ENCODE results near the gene SIK3.

SIK3 gene

DNA sequence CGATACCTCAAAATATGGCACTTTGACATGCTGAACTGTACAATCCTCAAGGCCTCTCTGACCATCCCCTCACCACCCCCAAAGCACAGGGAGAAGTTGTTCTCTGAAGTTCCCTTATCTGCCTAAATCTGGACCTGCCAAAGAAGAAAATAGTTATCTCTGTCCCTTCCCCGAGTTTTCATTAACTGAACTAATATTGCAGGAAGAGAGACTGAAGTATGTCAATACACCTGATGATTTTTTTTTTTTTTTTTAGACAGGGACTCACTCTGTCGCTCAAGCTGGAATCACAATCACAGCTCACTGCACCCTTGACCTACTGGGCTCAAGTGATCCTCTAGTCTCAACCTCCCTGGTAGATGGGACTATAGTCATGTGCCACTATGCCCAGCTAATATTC is 75.0 kb downstream of the SIK3 start:
- Mint-ChIP-seq H3K9me3 (no peaks in the 10 kb centered on the region), H3K27me3 (no peaks in the 10 kb centered on the region), H3K36me3 (no peaks in the 10 kb centered on the region), H3K4me3 (no peak overlapping the region), H3K4me1 (peaks cover 81% of the 10 kb centered on the region), H3K27ac (peak overlapping the region; percentile 91)
- ATAC-seq, result no peak

DNA sequence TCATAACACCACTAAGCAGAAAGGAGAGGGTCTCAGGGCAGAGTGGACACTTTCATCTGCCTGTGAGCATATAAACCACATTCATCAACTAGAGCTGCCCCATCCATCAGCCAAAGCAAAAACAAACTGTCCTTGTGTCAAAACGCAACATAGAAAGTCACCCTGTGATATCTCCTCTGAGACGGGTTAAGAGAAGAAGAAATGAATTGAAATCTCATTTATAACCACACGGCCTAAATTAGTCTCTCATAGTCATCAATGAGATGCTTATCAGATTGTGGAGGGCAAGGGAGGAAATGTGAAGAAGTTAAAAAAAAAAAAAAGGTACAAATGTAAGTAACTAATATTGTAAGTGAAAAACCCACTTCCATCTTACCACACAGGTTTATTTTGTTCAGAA is 75.7 kb downstream of the SIK3 start:
- Mint-ChIP-seq H3K4me1 (peaks cover 78% of the 10 kb centered on the region), H3K36me3 (no peaks in the 10 kb centered on the region), H3K27ac (peak overlapping the region; percentile 91), H3K27me3 (no peaks in the 10 kb centered on the region), H3K9me3 (no peaks in the 10 kb centered on the region), H3K4me3 (no peak overlapping the region)
- no peak for ATAC-seq

DNA sequence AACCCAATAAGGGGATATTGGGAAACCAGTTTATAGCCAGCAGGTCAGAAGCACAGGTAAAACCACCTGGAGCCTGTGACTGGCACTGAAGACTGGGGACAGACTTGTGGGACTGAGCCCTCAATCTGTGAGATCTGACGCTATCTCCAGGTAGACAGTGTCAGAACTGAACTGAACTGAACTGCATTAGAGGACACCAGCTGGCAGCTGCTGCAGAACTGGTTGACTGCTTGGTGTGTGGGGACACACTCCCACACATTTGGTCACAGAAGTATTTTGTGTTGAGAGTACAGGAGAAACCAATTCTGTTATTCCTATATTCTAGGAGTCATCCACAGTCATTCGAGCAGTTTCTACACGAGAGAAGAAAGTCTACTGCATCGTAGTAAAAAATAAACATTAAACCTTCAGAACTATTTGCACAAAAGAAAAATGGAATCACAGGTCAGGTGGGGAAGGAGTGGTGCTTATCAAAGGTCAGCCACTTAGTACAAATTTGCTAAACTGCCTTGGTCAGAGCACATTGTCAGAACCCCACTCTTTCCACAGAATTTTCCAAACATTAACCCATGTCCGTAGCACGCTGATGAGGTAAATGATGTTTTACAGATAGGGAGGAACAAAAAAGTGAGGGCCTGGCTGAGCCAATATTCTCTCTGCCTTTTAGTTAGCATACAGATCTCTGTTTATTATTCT is 77.2 kb downstream of the SIK3 start:
- Mint-ChIP-seq H3K27ac (peak overlapping the region; percentile 91), H3K9me3 (no peaks in the 10 kb centered on the region), H3K36me3 (no peaks in the 10 kb centered on the region), H3K4me3 (peak overlapping the region; percentile 51), H3K27me3 (no peaks in the 10 kb centered on the region), H3K4me1 (peaks cover 66% of the 10 kb centered on the region)
- peak; percentile 80 for ATAC-seq

DNA sequence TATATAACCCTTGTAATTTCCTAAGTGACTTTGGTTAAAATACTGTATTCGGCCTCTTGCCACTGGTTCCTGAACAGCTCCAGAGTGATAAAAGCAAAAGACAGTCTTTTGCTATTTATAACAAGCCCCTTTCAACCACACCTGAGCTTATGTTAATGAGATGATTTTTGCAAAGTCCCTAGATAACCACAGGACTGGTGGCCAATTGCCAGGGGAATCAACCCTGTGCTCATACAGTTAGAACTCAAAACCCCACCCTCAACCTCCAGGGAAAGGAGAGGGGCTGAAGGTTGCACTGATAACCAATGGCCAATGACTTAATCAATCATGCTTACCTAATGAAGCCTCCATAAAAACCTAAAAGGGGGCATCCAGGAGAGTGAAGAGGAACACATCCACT is 77.9 kb downstream of the SIK3 start:
- Mint-ChIP-seq H3K4me1 (peaks cover 63% of the 10 kb centered on the region), H3K4me3 (peak overlapping the region; percentile 51), H3K9me3 (no peaks in the 10 kb centered on the region), H3K36me3 (no peaks in the 10 kb centered on the region), H3K27ac (peak overlapping the region; percentile 91), H3K27me3 (no peaks in the 10 kb centered on the region)
- ATAC-seq, result peak; percentile 93

DNA sequence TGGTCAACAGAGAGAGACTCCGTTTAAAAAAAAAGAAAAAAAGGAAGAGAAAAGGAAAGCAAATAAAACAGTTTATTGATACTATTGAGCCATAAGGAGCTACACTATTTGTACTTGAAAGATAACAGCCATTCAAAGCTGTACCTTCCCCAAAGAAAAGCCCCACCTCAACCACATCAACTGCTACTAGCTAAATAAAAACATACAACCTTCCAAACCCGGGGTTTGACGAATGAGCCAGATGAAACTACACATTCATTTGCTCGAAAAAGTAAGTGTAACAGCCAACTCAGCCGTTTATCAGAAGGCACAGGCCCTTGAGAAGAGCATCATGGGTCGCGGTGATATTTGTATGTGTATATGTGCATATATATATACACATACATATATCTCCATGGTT is 78.4 kb downstream of the SIK3 start:
- no peaks in the 10 kb centered on the region for H3K27me3 Mint-ChIP-seq
- H3K9me3 Mint-ChIP-seq, result no peaks in the 10 kb centered on the region
- no peaks in the 10 kb centered on the region for H3K36me3 Mint-ChIP-seq
- peaks cover 59% of the 10 kb centered on the region for H3K4me1 Mint-ChIP-seq
- peak; percentile 40 for ATAC-seq
- H3K4me3 Mint-ChIP-seq, result peak overlapping the region; percentile 51
- H3K27ac Mint-ChIP-seq, result peak overlapping the region; percentile 91

DNA sequence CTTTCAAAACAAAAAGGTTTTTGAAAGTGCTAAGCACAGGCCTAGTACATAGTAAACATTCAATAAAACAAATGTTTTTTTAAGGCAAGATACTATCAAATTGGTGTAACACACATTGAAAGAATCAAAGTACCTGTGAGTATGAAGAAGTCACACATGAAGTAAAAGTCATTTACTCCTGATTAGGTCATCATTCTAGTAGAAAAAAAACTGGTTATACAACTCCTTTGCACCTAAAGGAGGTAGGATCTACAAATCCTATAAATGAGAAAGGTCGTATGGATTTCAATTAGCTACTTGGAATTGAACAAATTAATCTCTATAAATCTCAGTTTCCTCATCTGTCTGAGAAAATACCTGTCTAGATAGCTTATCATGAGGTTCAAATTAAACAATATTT is 80.8 kb downstream of the SIK3 start:
- Mint-ChIP-seq H3K4me3 (no peak overlapping the region), H3K27me3 (no peaks in the 10 kb centered on the region), H3K27ac (no peak overlapping the region), H3K36me3 (no peaks in the 10 kb centered on the region), H3K9me3 (no peaks in the 10 kb centered on the region), H3K4me1 (peaks cover 38% of the 10 kb centered on the region)
- ATAC-seq, result no peak

DNA sequence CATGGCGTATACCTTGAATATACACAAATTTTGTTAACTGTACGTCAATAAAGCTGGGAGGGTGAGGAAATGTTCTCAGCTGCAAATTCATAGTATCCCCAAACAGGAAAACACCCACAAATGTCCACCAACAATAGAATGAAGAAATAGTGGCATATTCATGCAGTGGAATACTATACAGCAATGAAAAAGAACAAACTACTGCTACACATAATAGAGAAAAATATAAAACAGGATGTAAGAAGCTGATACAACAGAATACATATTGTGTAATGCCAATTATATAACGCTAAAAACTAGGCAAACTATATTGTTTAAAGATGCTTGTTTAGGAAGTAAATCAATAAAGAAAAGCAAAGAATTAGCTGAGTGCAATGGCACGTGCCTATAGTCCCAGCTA is 81.5 kb downstream of the SIK3 start:
- Mint-ChIP-seq H3K27me3 (no peaks in the 10 kb centered on the region), H3K9me3 (no peaks in the 10 kb centered on the region), H3K36me3 (no peaks in the 10 kb centered on the region), H3K27ac (no peak overlapping the region), H3K4me1 (peaks cover 42% of the 10 kb centered on the region), H3K4me3 (no peak overlapping the region)
- no peak for ATAC-seq

DNA sequence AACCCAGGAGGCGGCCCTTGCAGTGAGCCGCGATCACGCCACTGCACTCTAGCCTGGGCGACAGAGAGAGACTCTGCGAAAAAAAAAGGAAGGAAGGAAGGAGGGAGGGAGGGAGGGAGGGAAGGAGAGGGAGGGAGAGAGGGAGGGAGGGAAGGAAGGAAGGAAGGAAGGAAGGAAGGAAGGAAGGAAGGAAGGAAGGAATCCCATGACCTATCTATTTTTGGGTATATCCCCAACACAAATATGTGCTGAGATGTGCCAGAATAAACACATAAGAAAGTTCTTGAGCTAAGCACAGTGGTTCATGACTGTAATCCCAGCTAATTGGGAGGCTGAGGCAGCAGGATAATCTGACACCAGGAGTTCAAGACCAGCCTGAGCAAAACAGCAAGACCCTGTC is 82.0 kb downstream of the SIK3 start:
- H3K27me3 Mint-ChIP-seq, result no peaks in the 10 kb centered on the region
- H3K27ac Mint-ChIP-seq, result no peak overlapping the region
- H3K4me3 Mint-ChIP-seq, result no peak overlapping the region
- ATAC-seq, result no peak
- no peaks in the 10 kb centered on the region for H3K9me3 Mint-ChIP-seq
- no peaks in the 10 kb centered on the region for H3K36me3 Mint-ChIP-seq
- peaks cover 42% of the 10 kb centered on the region for H3K4me1 Mint-ChIP-seq

DNA sequence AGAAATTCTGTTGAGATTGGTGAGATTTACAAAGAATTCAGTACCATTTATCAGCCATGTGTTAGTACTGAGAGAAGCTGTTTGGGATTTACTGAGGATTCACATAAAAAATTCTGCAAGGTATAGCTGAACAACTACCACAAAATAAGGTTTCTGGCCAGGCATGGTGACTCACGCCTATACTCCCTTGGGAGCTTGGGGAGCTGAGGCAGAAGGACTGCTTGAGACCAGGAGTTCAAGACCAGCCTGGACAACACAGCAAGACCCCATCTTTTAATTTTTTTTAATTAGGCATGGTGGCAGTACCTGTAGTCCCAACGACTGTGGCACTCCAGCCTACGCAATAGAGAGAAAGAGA is 86.7 kb downstream of the SIK3 start:
- H3K4me3 Mint-ChIP-seq, result no peak overlapping the region
- H3K27me3 Mint-ChIP-seq, result no peaks in the 10 kb centered on the region
- no peak for ATAC-seq
- no peaks in the 10 kb centered on the region for H3K9me3 Mint-ChIP-seq
- peaks cover 39% of the 10 kb centered on the region for H3K4me1 Mint-ChIP-seq
- H3K36me3 Mint-ChIP-seq, result no peaks in the 10 kb centered on the region
- H3K27ac Mint-ChIP-seq, result no peak overlapping the region

DNA sequence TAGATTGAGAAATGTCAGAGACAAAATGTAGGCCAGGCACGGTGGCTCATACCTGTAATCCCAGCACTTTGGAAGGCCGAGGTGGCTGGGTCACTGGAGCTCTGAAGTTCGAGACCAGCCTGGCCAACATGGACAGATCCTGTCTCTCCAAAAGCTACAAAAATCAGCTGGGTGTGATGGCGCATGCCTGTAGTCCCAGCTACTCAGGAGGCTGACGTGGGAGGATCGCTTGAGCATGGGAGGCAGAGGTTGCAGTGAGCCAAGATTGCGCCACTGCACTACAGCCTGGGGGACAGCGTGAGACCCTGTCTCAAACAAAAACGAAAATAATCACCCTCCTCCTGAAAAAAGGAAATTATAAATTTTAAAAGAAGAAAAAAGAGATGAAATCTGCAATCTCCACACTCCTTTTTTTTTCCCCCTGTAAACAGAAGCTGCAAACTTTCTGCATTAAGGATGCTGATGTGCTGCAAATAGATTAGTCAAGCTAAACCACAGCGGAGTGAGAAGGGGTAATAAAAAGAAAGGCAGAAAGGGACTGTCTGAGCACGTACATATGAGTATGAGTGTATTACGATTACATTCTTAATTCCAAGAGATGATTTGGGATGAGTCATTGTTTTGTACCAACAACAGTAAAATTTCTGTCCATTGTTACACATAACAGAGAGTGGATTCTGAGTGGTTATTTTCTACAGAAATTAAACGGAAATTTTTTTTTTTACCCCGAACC is 87.3 kb downstream of the SIK3 start:
- peaks cover 44% of the 10 kb centered on the region for H3K4me1 Mint-ChIP-seq
- H3K9me3 Mint-ChIP-seq, result no peaks in the 10 kb centered on the region
- no peaks in the 10 kb centered on the region for H3K27me3 Mint-ChIP-seq
- H3K36me3 Mint-ChIP-seq, result no peaks in the 10 kb centered on the region
- H3K27ac Mint-ChIP-seq, result no peak overlapping the region
- H3K4me3 Mint-ChIP-seq, result no peak overlapping the region
- ATAC-seq, result no peak

DNA sequence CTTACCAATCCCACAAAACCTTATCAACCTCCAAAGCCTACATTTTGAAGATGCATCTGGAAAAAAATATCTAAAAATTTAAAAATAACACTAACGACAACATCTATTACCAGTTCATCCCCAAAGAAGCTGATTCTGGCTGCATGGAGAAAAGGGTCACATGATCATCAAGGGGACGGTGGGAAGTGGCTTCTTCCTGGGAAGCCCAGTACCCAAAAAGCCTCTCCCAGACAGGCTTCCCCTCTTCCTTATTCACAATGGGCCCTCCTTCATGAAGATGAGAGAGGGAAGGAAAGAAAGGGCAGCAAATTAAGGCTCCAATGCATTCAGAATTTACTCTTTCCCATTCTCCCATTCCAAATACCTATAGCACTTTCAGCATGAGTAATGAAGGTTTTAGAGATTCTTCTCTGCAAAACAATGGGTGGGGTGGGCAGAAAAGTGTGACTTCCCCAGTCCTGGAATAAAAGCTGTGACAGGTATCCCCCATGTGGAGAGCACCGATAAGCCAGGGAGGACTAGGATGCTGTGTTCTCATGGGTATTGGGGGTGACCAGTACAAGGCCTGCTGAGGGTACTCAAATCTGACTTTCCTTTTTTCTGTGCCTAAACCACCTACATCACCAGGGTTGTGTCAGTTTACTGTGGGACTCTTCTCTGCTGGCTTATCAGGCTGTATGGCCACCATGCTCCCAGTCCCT is 88.2 kb downstream of the SIK3 start:
- Mint-ChIP-seq H3K27me3 (no peaks in the 10 kb centered on the region), H3K27ac (no peak overlapping the region), H3K4me1 (peaks cover 52% of the 10 kb centered on the region), H3K9me3 (no peaks in the 10 kb centered on the region), H3K4me3 (no peak overlapping the region), H3K36me3 (no peaks in the 10 kb centered on the region)
- no peak for ATAC-seq

DNA sequence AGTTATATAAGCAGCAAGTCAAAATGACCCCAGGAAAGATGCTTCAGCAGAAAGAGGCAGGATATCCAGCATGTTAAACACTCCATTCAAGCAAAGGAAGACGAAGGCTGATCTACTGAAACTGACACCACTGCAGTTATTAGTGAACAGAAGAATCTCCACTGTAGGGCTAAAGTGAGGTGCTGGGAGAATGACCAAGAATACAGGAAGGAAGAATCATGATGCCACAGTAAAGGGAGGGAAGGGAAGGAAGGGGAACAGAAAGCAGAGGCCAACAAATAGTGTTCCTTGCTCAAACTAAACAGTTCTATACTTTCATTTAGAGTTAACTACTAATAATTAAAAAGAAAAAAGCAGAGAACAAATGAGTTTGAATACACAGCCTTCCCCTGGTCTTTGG is 92.5 kb downstream of the SIK3 start:
- Mint-ChIP-seq H3K27ac (no peak overlapping the region), H3K27me3 (no peaks in the 10 kb centered on the region), H3K9me3 (no peaks in the 10 kb centered on the region), H3K4me3 (no peak overlapping the region), H3K4me1 (peaks cover 75% of the 10 kb centered on the region), H3K36me3 (peaks cover 9% of the 10 kb centered on the region)
- no peak for ATAC-seq

DNA sequence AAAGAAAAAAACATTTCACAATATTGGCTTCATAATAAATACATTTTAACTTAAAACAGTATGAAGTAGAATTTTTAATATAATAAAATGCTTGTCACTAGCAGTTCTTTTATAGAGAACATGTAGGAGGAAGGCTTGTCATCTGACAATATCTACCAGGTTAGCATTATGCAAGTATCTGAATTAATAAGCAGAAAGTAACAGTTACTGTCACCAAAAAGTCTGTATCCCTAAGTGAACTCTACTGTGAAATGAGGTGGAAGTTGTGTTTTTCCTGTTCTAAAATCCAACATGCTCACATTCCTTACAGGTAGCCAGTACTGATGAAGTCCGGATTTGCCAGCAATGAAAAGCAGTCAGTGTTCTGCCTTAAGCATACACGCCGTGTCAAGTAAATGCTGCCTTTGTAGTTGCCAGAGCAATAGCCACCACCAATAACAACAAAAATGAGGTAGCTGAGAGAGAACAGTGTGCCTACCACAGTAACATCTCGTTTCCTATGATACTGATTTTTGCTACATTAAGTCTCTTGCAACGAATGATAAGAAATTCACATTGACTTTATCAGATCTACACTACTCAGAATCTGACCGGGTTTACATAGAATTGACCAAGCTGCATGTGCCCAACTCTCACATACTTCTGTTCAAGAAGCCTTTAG is 95.5 kb downstream of the SIK3 start:
- ATAC-seq, result no peak
- Mint-ChIP-seq H3K4me3 (no peak overlapping the region), H3K27ac (no peak overlapping the region)

DNA sequence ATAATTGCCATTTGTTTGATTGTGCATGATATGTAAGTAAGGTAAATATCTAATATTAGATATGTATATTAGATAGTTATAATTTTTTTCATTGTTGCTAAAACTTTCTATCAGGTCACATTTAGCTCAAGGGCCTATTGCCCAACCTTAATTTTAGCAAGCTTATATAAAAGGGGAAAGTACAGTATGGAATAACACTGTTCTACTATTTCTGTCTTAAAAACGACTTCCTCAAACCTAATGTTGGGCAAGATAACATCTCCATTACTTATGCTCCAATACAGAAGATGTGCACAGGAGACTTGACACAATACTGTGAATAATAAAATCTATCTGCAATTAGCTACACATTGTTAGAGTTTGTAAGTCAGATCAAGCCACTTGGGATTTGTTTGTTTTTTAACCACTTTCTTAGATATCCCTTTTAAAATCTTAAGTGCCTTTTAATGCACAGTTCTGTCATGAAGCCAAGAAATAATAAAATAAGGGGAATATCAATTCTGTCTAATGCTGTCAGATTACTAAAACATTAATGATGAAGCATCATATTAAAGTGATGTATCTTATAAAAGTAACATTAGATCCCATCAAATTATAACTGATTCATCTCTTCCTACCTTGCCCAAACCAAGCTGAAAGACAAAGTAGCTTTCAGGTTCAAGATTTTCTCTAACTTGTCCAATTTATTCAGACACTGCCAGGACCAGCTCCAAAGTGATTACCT is 98.1 kb downstream of the SIK3 start:
- peaks cover 74% of the 10 kb centered on the region for H3K4me1 Mint-ChIP-seq
- H3K9me3 Mint-ChIP-seq, result no peaks in the 10 kb centered on the region
- H3K27me3 Mint-ChIP-seq, result no peaks in the 10 kb centered on the region
- no peak overlapping the region for H3K4me3 Mint-ChIP-seq
- H3K27ac Mint-ChIP-seq, result no peak overlapping the region
- peaks cover 14% of the 10 kb centered on the region for H3K36me3 Mint-ChIP-seq
- ATAC-seq, result no peak

More for the DNA sequence above, 95.5 kb downstream of the SIK3 start:
- Mint-ChIP-seq H3K4me1 (peaks cover 78% of the 10 kb centered on the region), H3K27me3 (no peaks in the 10 kb centered on the region), H3K9me3 (no peaks in the 10 kb centered on the region), H3K36me3 (peaks cover 14% of the 10 kb centered on the region)

DNA sequence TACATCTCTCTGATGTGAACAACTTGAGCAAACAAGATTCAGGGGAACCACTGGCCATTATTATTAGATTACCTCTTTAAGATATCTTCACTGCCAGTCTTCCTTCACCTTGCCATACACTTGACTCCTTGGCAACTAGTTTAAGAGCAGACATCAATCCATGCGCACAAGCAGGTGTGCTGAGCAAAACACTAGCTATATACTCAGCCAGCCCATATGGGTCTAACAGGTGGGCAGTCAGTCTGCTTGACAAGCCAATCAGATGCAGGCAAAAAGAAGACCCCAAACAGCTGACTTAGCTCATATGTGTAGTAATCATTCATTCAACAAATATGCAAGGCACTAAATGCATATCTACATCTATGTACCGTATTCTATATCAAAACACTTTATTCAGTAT is 101.2 kb downstream of the SIK3 start:
- H3K27me3 Mint-ChIP-seq, result no peaks in the 10 kb centered on the region
- ATAC-seq, result no peak
- no peak overlapping the region for H3K27ac Mint-ChIP-seq
- peaks cover 11% of the 10 kb centered on the region for H3K36me3 Mint-ChIP-seq
- no peaks in the 10 kb centered on the region for H3K9me3 Mint-ChIP-seq
- H3K4me3 Mint-ChIP-seq, result no peak overlapping the region
- peaks cover 71% of the 10 kb centered on the region for H3K4me1 Mint-ChIP-seq
